Measurements from ENCODE around the gene OSBPL8.
A peak's percentile ranks its signal among the peaks of the same experiment; 100 is the strongest.

OSBPL8 gene

DNA sequence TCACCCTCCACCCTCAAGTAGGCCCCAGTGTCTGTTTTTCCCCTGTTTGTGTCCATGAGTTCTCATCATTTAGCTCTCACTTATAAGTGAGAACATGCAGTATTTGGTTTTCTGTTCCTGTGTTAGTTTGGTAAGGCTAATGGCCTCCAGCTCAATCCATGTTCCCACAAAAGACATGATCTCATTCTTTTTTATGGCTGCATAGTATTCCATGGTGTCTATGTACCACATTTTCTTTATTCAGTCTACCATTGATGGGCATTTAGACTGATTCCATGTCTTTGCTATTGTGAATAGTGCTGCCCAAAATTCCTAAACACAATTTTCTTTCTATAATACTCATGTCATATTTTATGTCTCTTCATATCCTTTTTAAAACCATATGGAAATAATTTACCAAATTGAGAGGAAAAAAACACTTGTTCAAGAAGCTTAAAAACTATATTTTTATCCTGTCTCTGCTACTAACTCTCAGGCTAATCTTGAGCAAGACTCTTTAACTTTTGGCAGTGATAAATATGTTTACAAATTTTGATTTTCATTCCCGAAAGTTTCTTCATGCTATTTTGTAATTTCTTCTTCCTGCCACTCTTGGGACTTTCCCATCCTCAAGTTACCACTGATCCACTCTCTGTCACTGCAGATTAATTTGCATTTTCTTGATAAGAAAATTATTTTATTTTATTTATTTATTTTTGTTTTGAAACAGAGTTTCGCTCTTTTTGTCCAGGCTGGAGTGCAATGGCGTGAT, 28.0 kb upstream of the OSBPL8 start:
- Histone ChIP-seq H3K27ac (ENCODE audit: low read depth, low read length, poor library complexity, severe bottlenecking) (no peak overlapping the region), H3K4me1 (ENCODE audit: insufficient read depth, low read length, severe bottlenecking) (no peaks in the 10 kb centered on the region), H3K9ac (ENCODE audit: low read length) (no peak overlapping the region), H4K20me1 (ENCODE audit: insufficient read depth, low read length) (no peaks in the 10 kb centered on the region), H3K79me2 (ENCODE audit: insufficient read depth, low read length) (no peaks in the 10 kb centered on the region), H3F3A (ENCODE audit: insufficient read depth, low read length) (no peaks in the 10 kb centered on the region), H2AFZ (ENCODE audit: low read length) (no peak overlapping the region), H3K4me3 (ENCODE audit: low read depth, low read length, poor library complexity, severe bottlenecking) (no peak overlapping the region), H3K9me3 (ENCODE audit: low read length) (no peaks in the 10 kb centered on the region), H3K27me3 (ENCODE audit: insufficient read depth, low read length) (no peaks in the 10 kb centered on the region), H3K36me3 (ENCODE audit: insufficient read depth, low read length) (no peaks in the 10 kb centered on the region), H3K4me2 (ENCODE audit: low read length) (no peak overlapping the region), H3K9me2 (ENCODE audit: low read depth, low read length) (no peaks in the 10 kb centered on the region)
- TF ChIP-seq CTCF (IDR thresholded peaks at IDR 0.05; ENCODE audit: low read length), result no peak
- no peak for TF ChIP-seq EZH2 (IDR thresholded peaks at IDR 0.05; ENCODE audit: borderline replicate concordance, low read length)

DNA sequence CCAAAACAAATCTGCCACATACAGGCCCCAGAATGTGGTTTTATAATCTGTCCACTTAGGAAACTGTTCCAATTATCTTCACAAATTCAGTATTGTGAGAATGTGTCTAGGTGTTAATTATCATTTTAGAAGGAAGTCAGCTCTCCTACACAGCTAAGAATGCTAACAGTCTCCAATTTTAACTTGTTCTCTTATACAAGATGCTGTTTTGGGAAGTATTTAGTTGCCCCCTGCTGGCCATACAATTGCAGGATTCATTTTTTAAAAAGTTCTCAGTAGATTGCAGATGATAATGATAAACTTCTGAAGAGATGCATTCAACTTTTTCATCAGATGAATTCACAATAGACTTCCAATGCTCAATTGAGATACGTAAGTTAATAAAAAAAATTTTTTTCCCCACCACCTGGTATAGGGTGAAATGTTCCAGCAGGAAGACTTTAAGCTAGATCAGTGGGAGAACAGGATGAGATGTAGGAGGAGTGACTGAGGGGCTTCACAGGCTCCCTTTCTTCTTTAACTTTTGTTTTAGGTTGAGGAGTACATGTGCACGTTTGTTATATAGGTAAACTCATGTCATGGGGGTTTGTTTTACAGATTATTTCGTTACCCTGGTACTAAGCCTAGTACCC, 27.3 kb upstream of the OSBPL8 start:
- H3K27ac ChIP-seq (ENCODE audit: low read depth, low read length, poor library complexity, severe bottlenecking), result no peak overlapping the region
- H3K4me3 ChIP-seq (ENCODE audit: low read depth, low read length, poor library complexity, severe bottlenecking), result no peak overlapping the region
- H3K79me2 ChIP-seq (ENCODE audit: insufficient read depth, low read length), result no peaks in the 10 kb centered on the region
- no peaks in the 10 kb centered on the region for H3K27me3 ChIP-seq (ENCODE audit: insufficient read depth, low read length)
- no peaks in the 10 kb centered on the region for H3F3A ChIP-seq (ENCODE audit: insufficient read depth, low read length)
- H3K9me2 ChIP-seq (ENCODE audit: low read depth, low read length), result no peaks in the 10 kb centered on the region
- no peaks in the 10 kb centered on the region for H3K36me3 ChIP-seq (ENCODE audit: insufficient read depth, low read length)
- H2AFZ ChIP-seq (ENCODE audit: low read length), result no peak overlapping the region
- no peak overlapping the region for H3K4me2 ChIP-seq (ENCODE audit: low read length)
- H3K4me1 ChIP-seq (ENCODE audit: insufficient read depth, low read length, severe bottlenecking), result no peaks in the 10 kb centered on the region
- H4K20me1 ChIP-seq (ENCODE audit: insufficient read depth, low read length), result no peaks in the 10 kb centered on the region
- no peak overlapping the region for H3K9ac ChIP-seq (ENCODE audit: low read length)
- no peaks in the 10 kb centered on the region for H3K9me3 ChIP-seq (ENCODE audit: low read length)
- TF ChIP-seq CTCF (IDR thresholded peaks at IDR 0.05; ENCODE audit: low read length), result peak; percentile 81
- no peak for TF ChIP-seq EZH2 (IDR thresholded peaks at IDR 0.05; ENCODE audit: borderline replicate concordance, low read length)

- H3K27ac ChIP-seq (ENCODE audit: low read depth, low read length, poor library complexity, severe bottlenecking), result no peak overlapping the region
- no peaks in the 10 kb centered on the region for H3K27me3 ChIP-seq (ENCODE audit: insufficient read depth, low read length)
- H3K4me3 ChIP-seq (ENCODE audit: low read depth, low read length, poor library complexity, severe bottlenecking), result no peak overlapping the region
- H3F3A ChIP-seq (ENCODE audit: insufficient read depth, low read length), result no peaks in the 10 kb centered on the region
- H3K4me2 ChIP-seq (ENCODE audit: low read length), result no peak overlapping the region
- no peaks in the 10 kb centered on the region for H3K36me3 ChIP-seq (ENCODE audit: insufficient read depth, low read length)
- no peak overlapping the region for H3K9ac ChIP-seq (ENCODE audit: low read length)
- no peak for TF ChIP-seq CTCF (IDR thresholded peaks at IDR 0.05; ENCODE audit: low read length)
- no peaks in the 10 kb centered on the region for H3K9me2 ChIP-seq (ENCODE audit: low read depth, low read length)
- H3K79me2 ChIP-seq (ENCODE audit: insufficient read depth, low read length), result no peaks in the 10 kb centered on the region
- H3K4me1 ChIP-seq (ENCODE audit: insufficient read depth, low read length, severe bottlenecking), result no peaks in the 10 kb centered on the region
- H3K9me3 ChIP-seq (ENCODE audit: low read length), result no peaks in the 10 kb centered on the region
- H4K20me1 ChIP-seq (ENCODE audit: insufficient read depth, low read length), result no peaks in the 10 kb centered on the region
- H2AFZ ChIP-seq (ENCODE audit: low read length), result no peak overlapping the region
Measured at GRCh38 chr12:76583301-76583700, 23.7 kb upstream of the OSBPL8 start.
